GM21737 (cell line): ENCODE results near the gene BLOC1S2.
"Not testable (repeated sequence)": the region's sequence is repeated elsewhere in the genome, so short reads cannot be mapped to it uniquely, and the experiment has no call there.

Experiments
- ATAC-seq: cut with Tn5 transposase; IDR thresholded peaks from one replicate; pipeline ENCODE4 v1.9.1; 2021; ENCODE audit warnings: mild to moderate bottlenecking, moderate library complexity; ENCODE audit not compliant: unreplicated experiment

The BLOC1S2 gene

DNA sequence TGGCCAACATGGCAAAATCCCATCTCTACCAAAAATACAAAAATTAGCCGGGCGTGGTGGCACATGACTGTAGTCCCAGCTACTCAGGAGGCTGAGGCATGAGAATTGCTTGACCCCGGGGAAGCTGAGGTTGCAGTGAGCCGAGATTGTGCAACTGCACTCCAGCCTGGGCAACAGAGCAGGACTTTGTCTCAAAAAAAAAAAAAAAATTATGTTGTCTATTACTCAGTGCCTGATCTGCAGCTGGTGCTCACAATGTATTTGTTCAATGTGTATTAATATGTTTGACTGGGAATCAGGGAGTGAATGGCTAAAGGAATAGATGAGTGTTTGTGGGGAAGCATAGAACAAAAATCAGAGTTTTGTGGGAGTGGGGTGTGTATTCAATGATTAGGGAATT is 5.8 kb upstream of the BLOC1S2 start:
- not testable (repeated sequence) for ATAC-seq

DNA sequence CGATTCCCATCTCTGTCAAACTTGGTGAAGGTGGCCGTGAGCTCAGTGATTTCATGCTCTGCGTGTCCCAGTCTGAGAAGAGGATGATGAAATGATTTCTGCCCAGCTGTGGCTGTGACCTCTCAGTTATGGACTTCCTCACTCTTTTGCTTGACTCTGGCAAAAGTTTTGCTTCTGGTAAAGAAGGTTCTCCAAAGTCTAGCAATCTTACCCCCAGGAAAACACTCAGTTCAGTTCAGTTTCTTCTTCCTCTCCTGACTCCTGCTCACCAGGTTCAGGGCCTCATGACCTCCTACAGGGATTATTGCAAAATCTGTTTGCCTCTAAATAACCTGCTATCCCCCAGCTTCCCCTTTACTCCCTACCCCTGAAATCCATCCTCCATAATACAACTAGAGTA is 4.9 kb upstream of the BLOC1S2 start:
- ATAC-seq = no peak

DNA sequence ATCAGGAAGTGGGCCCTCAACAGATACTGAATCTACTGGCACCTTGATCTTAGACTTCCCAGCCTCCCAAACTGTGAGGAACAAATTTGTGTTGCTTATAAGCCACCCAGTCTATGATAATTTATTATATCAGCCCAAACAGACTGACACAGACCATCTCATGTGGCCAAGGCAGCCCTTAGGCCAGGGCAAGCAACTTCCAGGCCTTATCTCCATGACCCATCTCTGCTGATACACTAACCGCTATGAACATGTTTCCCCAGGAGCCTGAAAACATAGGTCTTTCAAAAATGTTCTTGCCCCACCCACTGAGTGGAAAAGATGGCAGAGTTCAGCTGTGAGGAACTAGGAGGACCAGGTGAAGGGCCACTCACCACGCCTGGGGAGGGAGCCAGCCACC is 3.2 kb upstream of the BLOC1S2 start:
- no peak for ATAC-seq

DNA sequence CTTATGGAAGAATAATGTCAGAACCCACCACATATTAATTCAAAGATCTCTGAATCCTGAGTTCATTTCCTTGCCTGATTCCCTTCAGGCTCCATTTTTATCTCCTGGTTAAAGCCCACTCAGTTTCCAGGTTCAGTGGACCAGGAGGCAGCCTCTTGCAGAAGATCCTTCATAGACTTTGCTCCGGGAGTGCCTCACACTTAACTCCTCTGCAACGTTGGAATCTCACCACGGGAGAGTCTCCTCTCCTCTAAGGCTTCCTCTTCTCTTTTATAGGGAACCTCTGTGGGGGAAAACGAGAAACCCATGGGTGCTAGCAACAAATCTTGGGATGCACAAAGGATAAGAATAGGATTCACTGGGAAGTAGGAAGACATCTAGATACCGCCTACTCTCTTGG is 1.7 kb upstream of the BLOC1S2 start:
- no peak for ATAC-seq

DNA sequence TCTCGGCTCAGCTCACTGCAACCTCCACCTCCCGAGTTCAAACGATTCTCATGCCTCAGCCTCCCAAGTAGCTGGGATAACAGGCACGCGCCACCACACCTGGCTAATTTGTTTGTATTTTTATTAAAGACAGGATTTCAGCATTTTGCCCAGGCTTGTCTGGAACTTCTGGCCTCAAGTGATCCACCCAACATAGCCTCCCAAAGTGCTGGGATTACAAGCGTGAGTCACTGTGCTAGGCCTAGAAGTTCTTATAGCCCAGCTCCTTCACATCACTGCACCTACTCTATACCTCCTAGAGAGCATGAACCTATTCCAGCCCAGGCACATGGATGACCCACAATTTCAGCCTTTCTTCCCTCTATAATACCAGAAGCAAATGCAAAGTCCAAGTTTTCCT is 1.3 kb upstream of the BLOC1S2 start:
- no peak for ATAC-seq

DNA sequence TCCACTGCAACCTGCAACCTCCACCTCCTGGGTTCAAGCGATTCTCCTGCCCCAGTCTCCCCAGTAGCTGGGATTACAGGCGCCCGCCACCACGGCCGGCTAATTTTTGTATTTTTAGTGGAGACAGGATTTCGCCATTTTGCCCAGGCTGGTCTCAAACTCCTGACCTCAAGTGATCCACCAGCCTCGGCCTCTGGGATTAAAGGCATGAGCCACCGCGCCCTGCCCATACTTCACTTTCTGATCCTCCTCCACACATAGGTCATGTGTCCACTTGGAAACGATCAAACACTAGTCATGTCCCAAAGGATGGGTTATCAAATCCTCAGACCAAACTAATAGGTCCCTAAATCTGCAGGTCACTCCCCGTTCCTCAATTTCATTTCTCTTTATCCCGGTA is 1.2 kb downstream of the BLOC1S2 start:
- not testable (repeated sequence) for ATAC-seq

DNA sequence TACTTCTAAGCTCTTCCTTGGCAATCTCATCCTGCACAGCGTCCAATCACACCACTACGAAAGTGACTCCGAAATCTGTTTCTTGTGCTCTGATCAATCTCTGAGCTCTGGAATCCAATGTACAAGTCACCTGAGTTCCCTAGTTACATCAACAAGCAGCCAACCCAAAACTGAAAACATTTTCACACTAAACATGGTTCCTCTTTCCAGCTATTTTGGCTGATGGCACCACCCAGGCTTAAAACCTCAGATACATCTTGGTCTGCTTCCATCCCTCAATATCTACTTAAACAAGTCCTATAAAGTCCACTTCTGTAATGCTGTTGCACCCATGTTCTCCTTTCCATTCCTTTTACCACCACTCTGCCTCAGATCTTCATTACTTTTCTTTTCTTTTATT is 3.6 kb downstream of the BLOC1S2 start:
- no peak for ATAC-seq

DNA sequence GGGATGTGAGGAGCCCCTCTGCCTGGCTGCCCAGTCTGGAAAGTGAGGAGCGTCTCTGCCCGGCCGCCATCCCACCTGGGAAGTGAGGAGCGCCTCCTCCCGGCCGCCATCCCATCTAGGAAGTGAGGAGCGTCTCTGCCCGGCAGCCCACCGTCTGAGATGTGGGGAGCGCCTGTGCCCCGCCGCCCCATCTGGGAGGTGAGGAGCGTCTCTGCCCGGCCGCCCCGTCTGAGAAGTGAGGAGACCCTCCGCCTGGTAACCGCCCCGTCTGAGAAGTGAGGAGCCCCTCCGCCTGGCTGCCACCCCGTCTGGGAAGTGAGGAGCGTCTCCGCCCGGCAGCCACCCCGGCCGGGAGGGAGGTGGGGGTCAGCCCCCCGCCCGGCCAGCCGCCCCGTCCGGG is 9.5 kb downstream of the BLOC1S2 start:
- not testable (repeated sequence) for ATAC-seq

DNA sequence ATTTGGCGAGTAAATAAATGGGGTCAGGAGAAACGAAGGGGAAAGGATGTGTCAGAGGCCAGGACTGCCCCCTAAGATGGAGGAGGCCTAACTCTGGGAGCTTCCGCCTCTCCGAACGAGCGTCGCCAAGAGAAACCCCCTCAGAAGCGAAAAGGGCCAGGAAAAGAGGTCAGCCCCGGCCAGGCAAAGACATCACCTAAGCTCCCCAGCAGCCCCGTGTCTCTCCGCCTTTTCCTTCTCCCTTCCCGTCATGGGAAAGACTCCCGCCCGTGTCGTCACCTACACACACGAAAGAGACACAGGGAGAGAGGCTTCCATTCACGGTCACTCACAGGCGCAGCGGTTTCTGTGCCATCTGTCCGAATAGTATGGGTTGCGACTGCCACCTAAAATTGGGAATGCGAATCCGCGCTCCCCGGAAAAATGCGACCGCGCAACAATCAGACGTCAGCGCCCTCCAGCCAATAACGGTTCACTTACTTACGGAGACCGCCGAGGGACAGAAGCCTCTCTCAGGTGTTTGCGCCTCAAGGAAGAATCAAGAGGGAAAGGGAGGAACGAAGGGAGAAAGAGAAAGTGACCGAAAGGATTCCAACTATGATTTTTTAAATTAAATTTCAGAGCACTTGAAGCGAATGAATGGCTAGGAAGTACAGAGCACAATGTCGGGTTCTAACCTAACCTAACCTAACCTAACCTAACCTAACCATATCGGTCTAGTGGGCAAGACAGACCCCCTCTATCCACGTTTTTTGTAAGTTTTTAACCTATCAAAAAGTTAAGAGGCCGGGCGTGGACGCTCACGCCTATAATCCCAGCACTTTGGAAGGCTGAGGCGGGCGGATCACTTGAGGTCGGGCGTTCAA is 19.0 kb downstream of the BLOC1S2 start, which contains the start of gene CWF19L1:
Gene CWF19L1, minus strand, starts transcription at position 400 of the 866 bp plus-strand sequence. Its CDS starts 45 bp downstream, at position 355.
- peak; percentile 72 for ATAC-seq

DNA sequence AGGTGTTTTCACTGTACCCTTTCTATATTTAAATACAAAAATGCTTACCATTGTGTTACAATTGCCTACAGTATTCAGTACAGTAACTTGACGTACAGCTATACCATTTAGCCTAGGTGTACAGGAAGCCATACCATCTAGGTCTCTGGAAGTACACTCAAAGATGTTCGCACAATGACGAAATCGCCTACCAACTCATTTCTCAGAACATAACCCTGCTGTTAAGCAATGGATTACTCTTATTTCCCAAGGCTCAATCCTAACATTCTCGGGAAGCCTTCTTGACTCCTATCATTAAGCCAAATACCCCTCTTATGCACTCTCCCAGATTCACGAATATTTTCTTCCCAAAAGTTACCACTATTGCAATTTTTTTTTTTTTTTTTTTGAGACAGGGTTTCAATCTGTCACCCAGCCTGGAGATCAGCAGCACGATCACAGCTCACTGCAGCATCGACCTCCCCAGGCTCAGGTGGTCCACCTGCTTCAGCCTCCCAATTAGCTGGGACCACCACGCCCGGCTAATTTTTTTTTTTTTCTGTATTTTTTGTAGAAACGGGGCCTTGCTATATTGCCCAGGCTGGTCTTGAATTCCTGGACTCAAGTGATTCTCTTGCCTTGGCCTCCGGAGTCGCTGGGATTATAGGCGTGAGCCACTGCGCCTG is 20.5 kb downstream of the BLOC1S2 start:
- no peak for ATAC-seq

DNA sequence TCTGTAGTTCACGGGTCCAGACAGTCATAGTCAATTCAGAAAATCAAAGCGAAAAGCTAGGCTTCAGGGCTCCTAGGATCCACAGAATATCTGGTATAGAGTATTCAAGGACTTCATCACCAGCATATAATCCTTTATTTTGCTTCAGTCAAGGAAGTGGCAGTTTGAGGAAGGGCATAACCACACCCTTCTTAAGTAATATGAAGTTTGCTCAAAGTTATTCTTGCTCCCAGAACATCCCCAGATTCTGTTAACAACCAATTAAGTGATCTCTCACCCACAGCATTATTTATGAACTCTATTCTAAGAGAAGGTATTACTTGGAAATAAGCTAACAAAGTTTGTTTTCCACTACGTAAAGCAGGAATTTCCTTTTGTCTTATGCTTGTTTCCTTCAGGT is 32.3 kb downstream of the BLOC1S2 start:
- no peak for ATAC-seq

DNA sequence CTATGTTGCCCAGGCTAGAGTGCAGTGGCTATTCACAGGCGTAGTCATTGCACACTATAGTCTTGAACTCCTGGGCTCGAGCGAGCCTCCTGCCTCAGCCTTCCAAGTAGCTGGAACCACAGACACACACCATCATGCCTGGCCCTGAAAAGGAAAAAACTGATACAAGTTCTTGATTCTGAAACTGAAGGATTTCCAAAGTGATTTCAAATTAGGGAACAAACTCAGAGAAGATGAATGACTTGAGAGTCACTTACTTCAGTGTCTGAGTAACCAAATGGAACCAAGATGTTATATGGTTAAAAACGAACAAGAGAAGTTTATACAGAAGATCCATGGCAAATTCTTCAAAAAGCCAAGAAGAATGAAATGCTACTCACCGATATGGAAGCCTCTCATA is 33.4 kb downstream of the BLOC1S2 start:
- ATAC-seq = no peak

DNA sequence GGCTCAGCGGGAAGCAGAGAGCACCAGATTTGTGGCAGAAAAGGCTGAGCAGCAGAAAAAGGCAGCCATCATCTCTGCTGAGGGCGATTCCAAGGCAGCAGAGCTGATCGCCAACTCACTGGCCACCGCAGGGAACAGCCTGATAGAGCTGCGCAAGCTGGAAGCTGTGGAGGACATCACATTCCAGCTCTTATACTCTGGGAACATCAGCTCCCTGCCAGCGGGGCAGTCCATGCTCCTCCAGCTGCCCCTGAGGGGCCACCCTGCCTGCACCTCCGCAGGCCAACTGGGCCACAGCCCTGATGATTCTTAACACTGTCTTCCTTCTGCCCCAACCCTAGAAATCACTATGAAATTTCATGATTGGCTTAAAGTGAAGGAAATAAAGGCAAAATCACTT is 37.7 kb downstream of the BLOC1S2 start:
- no peak for ATAC-seq

DNA sequence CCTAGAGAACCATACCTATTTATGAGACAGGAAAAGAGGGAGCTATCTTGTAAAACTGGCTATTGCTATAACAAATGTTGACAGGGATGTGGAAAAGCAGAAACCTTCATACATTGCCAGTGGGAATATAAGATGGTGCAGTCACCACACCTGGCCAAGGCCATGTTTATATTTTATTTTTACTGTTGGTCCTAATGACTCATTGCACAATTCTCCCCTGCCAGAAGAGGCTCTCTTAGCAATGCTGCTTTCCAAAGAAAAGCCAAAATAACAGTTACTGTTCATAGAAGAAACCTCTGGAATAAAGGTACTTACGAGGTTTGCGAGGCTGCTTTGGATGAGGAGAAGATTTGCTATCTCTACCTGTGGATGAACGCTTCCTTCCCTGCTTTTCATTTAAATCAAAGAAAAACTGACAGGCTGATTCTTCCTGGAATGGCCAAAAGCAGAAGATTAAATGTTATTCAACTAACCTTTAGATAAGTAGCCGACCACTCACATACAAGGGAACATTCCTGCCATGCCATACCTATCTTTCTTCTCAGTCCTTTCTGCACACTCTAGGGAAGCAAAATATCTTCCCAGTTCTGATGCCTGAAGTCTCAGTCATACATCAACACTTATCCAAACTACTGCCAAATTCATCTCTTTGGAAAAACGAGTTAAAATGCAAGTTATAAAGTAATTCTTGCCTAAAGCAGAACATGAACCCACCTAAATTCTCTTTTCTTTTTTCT is 40.8 kb downstream of the BLOC1S2 start:
- no peak for ATAC-seq

DNA sequence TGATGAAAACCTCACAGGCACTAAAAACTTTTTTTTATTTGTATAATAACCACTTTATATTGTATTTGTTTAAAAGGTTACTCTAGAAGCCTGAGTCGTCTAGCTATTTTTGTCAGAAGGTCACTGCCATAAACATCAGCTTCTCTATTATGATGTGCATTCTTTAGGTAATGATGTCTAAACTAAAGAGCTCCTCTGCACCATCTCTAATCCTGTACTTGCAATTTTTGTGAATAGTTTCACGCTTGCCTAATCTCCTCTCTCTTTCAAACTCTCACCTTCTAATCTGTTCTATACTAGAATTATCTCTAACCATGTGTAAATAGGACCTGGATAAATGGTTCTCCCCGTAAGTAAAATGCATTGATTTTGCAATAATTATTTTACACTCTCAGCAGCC is 46.6 kb downstream of the BLOC1S2 start:
- ATAC-seq = no peak

DNA sequence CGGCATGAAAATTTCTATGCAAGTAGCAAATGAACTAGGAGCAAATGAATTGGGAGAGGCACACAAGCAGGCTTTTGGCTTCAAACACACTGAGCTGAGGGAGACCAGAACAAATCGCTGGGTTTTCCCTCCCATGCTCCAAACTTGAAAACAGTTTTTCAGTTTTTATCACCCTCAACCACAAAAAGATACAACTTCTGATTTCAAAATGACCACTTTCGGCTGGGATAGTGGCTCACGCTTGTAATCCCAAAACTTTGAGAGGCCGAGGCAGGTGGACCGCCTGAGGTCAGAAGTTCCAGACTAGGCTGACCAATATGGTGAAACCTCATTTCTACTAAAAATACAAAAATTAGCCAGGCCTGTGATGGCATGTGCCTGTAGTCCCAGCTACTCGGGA is 48.1 kb downstream of the BLOC1S2 start:
- ATAC-seq = no peak

DNA sequence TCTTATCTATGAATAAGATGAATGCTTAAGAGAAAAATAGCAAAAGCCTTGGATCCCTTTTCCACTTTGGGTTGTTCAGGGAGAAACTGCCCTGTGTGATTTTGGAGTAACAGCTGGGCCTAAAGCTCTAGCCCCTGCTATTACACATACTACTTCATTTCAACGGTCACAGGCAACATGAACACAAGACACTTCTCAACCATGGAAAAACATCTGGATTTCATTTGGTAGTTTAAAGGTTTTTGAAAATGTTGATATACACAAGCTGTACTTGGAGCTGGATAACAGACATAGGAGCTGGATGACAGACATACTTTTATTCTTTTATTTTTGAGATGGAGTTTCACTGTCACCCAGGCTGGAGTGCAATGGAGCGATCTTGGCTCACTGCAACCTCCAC is 54.4 kb downstream of the BLOC1S2 start:
- ATAC-seq = no peak

DNA sequence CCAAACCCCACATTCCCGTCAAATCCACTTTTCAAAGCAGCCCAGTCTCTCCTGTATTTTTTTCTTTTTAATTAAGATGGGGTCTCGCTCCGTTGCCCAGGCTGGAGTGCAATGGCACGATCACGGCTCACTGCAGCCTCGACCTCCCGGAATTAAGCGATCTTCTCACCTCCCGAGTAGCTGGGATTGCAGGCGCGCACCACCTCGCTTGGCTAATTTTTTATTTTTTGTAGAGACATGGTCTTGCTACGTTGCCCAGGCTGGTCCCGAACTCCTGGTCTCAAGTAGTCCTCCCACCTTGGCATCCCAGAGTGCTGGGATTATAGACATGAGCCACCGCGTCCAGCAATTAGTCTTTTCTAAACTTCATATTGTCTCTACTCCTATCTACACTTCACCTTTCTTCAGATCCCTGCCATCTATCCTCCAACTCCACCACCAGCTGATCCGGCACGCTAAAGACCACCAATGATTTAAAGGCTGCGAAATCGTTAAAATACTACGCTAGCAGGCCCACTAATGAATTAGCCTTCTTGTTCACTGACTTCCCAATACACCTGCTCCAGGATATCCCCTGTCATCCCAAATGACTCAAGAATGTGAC is 56.6 kb downstream of the BLOC1S2 start:
- ATAC-seq = no peak

DNA sequence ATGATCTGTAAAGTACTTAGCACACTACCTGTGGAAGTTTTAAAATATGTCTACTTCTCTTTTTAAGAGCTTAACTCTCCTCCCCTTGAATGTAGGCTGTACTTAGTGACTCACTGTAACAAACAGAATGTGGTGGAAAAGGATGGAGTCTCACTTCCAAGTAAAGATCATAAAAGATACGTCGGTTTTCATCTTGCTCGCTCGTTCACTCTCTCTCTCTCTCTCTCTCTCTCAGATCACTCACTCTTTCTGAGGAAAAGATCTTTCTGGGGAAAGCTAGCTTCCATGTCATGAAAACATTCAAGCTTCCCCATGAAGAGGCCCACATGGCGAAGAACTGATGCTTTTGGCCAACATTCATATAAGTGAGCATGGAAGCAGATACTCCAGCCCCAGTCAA is 62.6 kb downstream of the BLOC1S2 start:
- no peak for ATAC-seq
